ENCODE measurements around the gene CEP152.

- TF ChIP-seq FOXK2 (IDR thresholded peaks at IDR 0.05) (no peak), TARDBP (IDR thresholded peaks at IDR 0.05) (no peak), BHLHE40 (IDR thresholded peaks at IDR 0.05; ENCODE audit: borderline replicate concordance) (no peak), ELF4 (IDR thresholded peaks at IDR 0.05) (no peak), ZNF384 (IDR thresholded peaks at IDR 0.05) (no peak), FOXM1 (IDR thresholded peaks at IDR 0.05; ENCODE audit: borderline replicate concordance) (no peak), SUZ12 (IDR thresholded peaks at IDR 0.05) (no peak), NFRKB (IDR thresholded peaks at IDR 0.05) (no peak), FOXA1 (IDR thresholded peaks at IDR 0.05) (no peak), SP1 (IDR thresholded peaks at IDR 0.05) (no peak), ARNT (IDR thresholded peaks at IDR 0.05) (no peak), HDGF (IDR thresholded peaks at IDR 0.05; ENCODE audit: borderline replicate concordance) (no peak), CTBP1 (IDR thresholded peaks at IDR 0.05; ENCODE audit: borderline replicate concordance) (no peak), L3MBTL2 (conservative IDR thresholded peaks at IDR 0.05) (no peak)
Measured at GRCh38 chr15:48719668-48720067, 91.2 kb downstream of the CEP152 start.
